A375 (cell line): Measurements from ENCODE around the gene PRRC1. TPM values are rescaled to one million over a fixed set of nuclear protein-coding genes. Genes with fewer than 3 reads are reported as not detected.

ENCODE experiments used
- total RNA-seq: library from RNA; depleted of rRNA; stranded (reverse); fragments of >200 nt; shearing (Covaris generic); gene quantifications from 2 replicates; pipeline ENCODE4 v1.2.3, GENCODE V29; 2014; rRNA removed

The PRRC1 gene
- 28.9 and 29.7 TPM in 2 replicates for total RNA-seq

GRCh38 chr5:127517480-127518318 lies at the start of gene PRRC1:
Gene PRRC1, plus strand, starts transcription at chr5:127517640. Its CDS starts 5,840 bp downstream, at chr5:127523480.

Other genes with a start within 250 kb of the PRRC1 start
- 0.91 and 2.0 TPM in 2 replicates for gene MEGF10, start 226.8 kb upstream of the PRRC1 start, total RNA-seq
- gene CTXN3, start 131.4 kb downstream of the PRRC1 start, total RNA-seq: not detected in 2 replicates
- 0.27 TPM in 1 of 2 replicates, not detected in the other for gene CCDC192, start 185.8 kb downstream of the PRRC1 start, total RNA-seq